Keratinocyte (primary cell): ENCODE measurements around the gene ITSN1.

ENCODE experiments used
- CTCF ChIP-seq, 3 experiments: IDR thresholded peaks in 1 of 3; conservative IDR thresholded peaks in 1 of 3; optimal IDR thresholded peaks in 1 of 3; 2 replicates in 2 of 3; 3 replicates in 1 of 3; pipeline versions ENCODE3 to v1.5.1; 2011; ENCODE audit warnings: low read length in 3 of 3, mild to moderate bottlenecking in 3 of 3, moderate library complexity in 2 of 3, control low read depth in 1 of 3, inconsistent platforms in 1 of 3; ENCODE audit not compliant: insufficient read depth in 2 of 3; ENCODE audit errors: extremely low read depth in 1 of 3
- EZH2 ChIP-seq: IDR thresholded peaks from one replicate; pipeline ENCODE4 v1.6.1; 2012; ENCODE audit warnings: inconsistent platforms, mild to moderate bottlenecking, low read length, moderate library complexity

GRCh38 chr21:33810766-33811165 is 168.5 kb downstream of the ITSN1 start:
- no peak for TF ChIP-seq CTCF (optimal IDR thresholded peaks at IDR 0.05 in 1 of 3, IDR thresholded peaks at IDR 0.05 in 1 of 3, conservative IDR thresholded peaks at IDR 0.05 in 1 of 3; ENCODE audit: extremely low read depth in 1 of 3, insufficient read depth in 2 of 3, low read length in 3 of 3)
- TF ChIP-seq EZH2: no peak
